HG02763 (cell line): ENCODE measurements around the gene C1orf21.

Experiments used
- ATAC-seq: cut with Tn5 transposase; IDR thresholded peaks from one replicate; pipeline ENCODE4 v1.9.1; 2021; ENCODE audit warnings: mild to moderate bottlenecking, moderate library complexity; ENCODE audit not compliant: unreplicated experiment

The C1orf21 gene

DNA sequence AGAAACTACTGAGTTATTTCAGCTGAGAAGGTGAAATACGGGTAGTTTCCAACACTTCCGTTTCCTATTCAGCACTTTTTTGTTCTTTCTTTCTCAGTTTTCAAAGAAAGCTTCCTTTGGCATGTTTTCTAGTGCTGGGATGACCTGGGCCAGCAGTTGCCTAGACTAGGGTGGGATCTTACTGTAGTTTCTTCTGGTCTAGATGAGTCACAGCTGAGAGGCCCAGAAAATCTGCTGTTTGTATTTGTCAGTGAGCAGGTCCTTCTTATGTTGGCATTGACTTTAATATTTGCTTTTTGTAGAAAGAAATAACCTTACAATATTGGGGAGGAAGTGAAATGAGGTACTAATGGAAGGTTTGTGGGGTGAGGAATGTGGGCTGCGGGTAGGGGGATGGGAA lies 22.2 kb downstream of the C1orf21 start:
- ATAC-seq, result no peak

DNA sequence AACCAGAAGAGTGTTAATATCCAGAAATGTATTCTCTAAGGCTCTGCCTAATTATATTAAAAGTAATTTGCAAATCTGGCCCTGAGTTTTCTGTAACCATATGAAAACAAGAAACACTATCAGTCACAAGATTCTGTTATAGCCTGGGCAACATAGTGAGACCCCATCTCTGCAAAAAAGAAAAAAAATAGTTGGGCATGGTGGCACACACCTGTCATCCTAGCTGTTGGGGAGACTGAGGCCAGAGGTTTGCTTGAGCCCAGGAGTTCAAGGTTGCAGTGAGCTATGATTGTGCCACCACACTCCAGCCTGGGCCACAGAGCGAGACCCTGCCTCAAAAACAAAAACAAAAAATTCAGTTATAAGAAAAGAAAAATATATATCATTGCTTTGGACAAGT lies 25.6 kb downstream of the C1orf21 start:
- ATAC-seq, result no peak

DNA sequence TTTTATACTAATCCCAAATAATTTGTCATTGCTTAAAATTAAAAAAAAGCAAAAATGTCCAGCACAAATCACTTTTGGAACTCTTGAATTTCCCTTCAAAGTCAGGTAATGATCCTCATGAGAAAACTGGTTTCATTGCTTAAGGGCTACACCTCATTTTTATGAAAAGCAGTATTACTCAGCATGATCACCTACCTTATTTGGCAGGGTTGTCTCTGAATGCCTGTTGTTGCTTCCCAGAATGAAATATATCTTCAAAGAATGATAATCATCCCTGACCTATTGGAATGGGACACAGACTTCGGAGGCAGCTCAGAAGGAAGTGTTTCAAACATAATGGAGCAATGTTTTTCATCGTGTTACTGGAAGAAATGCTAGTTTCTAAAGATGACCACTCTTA lies 29.7 kb downstream of the C1orf21 start:
- ATAC-seq, result no peak

DNA sequence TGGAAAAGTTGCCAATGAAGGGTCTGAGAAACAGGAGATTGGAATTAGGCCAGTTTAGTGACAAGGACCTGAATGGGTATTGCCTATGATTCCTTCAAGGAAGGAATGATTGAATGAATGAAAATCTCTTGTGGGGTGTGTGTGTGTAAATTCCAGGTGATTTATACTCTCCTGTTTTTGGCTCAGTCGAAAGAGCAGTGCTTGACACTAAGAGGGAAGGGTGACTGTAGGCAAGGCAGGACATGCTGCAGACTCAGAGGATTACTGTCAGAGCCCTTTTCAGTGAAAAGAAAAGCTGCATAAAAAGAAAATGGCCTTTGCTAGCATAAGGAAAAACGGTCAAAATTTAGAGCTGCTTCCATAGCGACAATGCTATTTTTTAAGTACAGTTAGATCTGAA lies 30.1 kb downstream of the C1orf21 start:
- ATAC-seq, result no peak

DNA sequence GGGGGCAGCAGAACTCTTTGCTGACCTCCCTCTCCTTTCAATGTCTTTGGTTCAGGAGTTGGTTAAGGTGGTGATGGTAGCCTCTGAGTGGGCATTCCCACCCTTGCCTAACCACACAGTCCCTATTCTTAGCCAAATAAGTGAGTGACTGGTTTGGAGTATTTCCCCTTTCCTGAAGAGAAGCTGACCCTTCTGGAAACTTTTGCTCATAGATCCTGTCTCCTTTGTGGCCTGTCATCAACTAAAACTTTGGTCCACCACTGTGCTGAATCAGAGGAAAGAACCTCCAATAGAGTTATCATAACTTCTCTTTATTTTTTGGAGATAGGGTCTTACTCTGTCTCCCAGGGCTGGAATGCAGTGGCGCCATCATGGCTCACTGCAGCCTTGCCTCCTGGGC lies 31.1 kb downstream of the C1orf21 start:
- ATAC-seq, result no peak

DNA sequence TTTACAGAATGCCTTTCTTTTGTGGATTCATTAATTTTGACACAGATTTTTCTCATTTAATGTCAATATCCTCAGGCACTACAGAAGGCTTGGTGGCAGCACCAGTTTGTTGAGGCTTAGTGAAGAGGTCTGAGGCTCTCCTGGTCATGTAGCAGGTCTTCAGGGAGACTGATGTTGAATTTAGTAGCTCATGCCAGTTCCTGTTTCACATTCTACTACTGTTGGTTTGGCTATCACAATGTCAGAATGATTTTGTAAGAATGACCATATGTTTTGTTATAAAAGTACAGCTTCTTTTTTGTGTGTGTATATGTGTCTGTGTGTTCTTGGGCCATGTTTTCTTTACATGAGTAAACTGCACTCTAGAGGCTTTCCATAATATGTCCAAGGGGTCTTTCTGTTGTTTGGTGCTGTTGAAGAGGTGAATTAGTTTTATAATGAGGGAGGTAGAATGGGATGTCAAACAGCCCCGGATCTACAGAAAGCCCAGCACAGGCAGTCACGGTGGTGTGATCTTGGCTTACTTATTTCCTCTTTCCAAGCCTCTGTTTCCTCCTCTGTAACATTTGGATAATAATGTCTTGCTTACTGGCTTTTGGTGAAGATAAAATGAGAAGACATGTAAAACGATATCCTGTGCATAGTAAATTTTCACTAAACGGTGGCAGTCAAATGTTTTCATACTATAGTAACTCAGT lies 32.0 kb downstream of the C1orf21 start:
- ATAC-seq, result no peak

DNA sequence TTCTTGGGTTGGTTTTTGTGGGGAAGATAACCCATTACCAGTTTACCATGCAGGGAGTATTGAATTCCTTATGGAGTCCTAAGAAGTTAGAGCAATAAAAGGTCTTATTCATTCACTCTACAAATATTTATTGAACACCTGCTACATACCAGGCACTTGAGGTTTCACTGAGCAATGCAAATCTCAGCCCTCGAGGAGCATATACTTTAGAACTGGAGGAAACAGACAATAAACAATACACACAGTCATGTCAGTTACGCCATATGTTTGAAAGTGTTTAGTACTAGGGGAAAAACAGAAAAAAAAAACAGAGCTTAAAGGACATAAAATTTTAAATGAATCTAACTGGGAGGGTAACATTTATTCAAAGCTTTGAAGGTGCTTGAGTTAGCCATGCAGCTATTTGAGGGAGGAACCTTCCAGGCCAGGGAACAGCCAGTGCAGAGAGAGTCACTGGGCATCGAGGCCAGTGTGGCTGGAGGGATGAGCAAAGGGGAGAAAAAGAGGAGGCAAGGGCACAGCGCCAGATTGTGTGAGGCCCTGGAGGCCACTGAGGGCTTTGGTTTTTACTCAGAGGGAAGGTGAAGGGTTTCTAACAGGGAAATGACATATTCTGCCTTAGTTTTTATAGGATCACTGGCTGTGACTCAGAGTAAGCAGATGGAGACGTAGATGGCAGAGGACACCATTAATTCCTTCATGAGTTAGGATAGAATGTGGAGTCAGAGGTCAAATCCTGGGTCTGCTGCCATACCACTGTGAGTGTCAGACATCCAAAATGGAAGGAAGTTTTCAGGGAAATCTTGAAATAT lies 32.7 kb downstream of the C1orf21 start:
- ATAC-seq, result no peak

DNA sequence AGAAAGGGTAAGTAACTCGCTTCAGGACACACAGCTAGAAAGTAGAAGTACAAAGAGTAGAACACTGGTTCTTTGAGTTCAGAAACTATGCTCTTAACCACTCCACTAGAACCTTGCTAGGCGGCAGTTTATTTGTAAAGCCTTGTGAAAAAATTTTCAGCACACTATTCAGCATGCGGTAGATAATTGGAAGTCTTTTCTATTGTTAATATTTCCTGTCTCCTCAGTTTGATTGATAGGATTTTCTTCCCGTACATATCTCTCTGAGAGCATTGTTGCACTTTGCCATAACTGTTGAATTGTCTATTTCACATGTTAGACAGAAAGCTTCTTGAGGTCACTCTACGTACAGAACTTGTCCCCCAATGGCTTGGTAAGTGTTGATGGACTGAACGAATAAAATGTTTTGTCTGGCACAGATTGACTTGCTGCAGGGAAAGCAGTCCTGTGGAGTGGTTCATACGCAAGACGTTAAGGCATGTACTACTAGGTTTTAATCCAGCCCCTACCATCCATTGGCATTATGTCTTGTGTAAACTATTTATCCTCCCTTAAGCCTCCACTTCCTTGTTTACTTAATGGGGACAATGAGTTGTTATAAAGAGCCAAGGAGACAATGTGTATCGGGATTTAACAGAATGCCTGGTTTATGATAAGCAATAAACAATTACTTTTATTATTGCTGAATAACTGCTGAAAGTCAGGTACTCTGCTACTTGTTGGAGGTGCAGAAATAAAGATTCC lies 35.8 kb downstream of the C1orf21 start:
- ATAC-seq, result no peak

DNA sequence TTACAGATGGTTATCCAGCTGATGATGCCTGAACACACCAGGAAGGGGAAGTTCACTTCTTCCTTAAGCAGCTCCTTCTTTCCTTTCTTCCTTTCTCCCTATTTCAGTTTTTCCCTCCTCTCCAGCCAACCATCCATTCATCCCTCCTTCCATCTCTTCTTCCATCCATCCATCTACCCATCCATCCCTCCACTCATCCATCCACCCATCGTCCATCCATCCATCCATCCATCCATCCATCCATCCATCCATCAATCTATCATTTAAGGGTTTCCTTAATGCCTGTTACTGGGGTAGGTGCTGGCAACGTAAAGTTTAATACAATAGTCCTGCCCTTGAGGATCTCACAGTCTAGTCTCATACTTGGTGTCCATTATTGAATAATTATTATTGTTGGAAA lies 36.8 kb downstream of the C1orf21 start:
- no peak for ATAC-seq

DNA sequence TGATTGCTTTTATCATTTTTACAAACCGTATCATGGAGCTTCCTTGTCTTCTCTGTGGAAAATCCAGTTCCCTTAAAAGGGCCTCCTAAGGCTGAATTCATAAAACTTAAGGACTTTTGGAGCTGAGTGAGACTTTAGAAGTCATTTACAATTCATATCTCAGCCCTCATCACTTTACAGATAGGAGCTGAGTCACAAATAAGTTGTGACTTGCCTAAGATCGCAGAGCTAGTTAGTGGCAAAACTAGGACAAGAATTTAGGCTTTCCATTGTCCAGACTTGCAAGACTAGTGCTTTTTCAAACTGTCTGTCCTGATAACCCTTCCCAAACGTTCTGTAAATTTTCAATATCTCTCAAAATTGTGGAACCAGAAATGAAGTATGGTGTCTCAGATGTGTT lies 37.3 kb downstream of the C1orf21 start:
- ATAC-seq, result no peak

DNA sequence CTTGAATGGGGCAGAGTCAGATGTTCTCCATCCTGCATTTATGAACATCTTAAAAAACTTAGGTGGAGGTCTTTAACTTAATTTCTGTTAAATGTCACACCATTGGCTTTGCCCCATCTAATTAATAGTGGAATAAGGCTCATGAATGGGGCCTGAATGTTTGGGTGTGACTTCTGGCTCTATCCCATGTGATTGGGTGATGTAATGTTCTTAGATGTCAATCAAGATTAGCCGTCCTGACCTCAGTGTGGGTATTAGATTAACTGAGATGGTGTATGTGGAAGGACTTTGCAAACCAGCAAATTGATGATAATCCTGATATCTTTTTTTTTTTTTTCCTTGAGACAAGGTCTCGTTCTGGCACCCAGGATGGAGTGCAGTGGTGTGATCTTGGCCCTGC lies 38.1 kb downstream of the C1orf21 start:
- no peak for ATAC-seq

DNA sequence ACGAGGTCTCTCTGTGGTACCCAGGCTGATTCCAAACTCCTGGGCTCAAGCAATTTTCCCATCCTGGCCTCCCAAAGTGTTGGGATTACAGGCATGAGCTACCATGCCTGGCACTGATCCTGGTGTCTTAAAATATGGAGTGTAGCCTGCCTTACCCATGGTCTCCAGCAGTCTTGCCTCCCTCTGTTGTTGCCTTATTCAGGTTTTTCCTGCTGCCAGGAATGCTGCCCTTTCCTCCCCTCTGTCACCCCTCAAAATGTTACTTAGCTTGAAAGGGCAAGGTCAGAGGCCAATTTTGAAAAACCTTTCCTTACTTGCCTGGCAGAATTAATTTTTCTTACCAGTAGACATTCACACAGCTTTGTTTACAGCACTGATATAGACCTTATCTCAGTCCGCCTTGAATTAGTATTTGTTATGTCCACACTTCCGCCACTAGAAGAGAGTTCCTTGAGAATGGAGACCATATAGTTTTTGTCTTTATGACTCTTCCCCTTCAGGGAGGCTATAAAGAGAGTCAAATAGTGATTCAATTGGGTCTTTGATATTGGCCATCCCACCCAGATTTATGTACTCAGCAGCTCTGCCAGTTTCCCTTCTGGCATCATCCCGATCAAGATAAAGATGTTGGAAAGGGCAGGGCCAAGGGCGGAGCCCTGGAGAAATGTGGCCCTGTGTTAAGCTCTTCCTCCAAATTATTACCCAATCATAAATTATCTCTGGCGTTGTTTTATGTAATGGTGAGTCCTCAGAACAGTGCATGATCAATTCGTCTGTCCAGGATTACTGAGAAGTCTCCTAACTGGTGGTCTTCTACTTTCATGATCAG lies 38.8 kb downstream of the C1orf21 start:
- no peak for ATAC-seq

DNA sequence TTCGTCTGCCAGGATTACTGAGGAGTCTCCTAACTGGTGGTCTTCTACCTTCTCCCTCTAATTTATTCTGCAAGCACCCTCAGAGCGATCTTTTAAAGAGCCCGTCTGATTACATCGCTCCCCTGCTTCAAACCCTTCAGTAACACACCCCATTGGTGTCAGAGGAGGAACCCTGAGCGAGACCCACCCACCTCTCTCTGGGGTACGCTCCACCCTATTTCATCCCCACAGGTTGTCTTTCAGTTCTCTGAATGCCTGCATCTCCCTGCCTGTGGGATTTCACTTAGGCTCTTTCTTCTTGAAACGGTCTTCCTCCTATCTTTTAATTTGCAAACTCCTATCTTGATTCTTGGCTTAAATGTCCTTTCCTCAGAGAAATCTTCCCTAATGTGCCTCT lies 39.4 kb downstream of the C1orf21 start:
- no peak for ATAC-seq

DNA sequence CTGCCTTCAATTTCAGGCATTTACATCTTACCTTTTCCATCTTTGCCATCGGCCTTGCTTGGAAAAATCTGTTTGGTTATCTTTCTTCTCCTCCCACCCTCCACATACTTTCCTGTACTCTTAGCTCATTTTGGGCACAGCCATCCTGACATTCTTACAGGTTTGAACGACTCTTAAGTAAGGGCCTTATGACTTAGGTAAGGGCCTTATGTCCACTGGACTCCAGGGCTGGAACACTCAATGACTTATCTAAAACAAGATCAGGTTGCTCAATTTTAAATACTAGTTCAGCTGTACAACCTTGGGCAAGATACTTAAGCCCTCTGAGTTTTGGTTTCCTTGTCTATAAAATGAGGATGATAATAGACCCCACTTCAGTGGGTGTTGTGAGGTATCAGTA lies 40.9 kb downstream of the C1orf21 start:
- ATAC-seq, result no peak

DNA sequence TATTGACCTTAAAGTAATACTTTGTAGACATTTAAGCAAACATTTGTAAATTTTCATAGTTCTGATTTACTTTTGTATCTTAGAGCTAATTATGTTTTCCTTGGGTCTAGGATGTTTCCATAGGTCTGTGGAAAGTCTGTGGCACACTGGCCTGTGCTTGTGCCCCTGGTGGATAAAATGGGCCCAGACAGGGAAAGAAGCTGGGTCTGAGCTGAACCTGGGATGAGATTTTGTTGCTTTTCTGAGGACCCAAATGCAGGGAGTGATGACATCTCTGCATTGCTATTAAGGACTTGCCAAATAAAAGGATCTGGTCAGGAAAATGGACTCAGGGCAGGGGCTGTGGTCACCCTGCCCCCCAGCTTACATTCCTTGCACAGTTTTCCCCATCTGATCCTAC lies 41.8 kb downstream of the C1orf21 start:
- no peak for ATAC-seq

DNA sequence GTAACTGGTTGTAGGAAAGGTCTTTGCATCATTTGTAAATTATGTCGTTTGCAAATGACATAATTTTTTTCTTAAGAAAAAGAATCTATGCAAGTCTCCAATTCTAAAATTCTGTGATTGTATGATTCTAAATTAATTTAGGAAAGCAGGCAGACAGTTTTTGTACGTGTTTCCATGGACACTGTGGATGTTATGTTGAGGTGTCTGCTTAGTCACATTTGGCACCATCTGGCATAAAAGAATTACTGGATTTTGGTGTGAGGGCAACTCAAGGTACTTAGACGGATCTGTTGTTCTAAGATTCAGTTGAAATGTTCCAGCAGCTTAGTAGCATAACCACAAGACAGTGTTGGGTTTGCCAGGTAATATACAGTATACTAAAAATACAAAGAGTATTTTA lies 42.5 kb downstream of the C1orf21 start:
- ATAC-seq, result no peak

DNA sequence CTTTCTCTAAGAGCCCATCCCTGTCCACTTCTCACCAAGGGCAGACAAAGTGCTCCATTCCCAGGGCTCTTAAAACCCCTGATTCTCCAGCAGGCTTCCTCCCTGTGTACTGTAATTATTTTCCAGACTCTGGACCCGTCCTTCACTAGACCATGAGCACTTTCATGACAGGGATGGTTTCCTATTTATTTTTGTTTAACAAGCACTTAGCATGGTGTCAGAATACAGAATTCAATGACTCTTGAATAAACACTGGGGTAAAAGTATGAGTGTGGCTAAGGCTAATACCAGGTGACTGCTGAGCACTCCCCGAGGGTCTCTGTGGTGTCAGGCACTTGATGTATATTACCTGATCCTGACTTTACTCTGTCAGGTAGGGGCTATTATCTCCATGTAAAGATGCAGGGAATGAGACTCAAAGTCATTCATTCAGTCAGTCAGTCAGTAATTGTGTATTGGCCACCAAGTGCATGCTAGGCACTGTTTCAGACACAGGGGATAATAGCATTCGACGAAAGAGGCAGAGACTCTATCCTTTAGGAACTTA lies 47.2 kb downstream of the C1orf21 start:
- no peak for ATAC-seq

DNA sequence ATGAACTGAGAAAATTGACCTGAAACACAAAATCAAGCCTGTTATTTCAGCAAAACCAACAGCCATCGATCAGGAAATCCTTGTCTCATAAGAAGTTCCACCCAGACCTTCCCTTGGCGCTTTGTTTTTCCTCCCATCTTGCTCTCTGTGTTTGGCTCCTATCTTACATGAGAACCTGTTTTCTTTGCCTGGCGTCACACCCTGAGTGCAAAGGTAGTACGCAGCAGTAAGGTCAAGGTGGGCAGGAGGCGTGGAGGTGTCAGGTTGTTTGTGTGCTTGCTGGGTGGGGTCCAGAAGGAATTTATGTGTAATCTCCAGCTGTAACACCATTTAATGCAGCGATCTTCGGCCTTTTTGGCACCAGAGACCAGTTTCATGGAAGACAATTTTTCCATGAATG lies 50.5 kb downstream of the C1orf21 start:
- no peak for ATAC-seq

DNA sequence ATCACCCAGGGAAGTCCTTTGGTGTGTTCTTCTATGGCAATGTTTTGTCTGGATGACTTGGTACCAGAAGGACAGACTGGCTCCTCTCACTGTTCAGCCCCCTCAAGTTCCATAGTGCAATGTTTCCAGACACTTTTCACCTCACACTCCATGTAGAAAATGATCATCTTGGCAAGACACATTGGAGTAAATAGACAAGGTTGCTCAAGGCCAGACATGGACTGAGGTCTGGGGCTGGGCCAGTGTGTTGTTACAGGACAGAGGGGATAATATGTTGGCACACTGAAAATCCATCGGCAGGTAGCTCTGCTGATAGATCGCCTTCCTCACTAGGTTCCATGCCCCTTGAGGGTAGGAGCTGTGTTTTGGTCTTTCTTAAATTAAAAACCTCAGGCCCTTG lies 51.5 kb downstream of the C1orf21 start:
- no peak for ATAC-seq

DNA sequence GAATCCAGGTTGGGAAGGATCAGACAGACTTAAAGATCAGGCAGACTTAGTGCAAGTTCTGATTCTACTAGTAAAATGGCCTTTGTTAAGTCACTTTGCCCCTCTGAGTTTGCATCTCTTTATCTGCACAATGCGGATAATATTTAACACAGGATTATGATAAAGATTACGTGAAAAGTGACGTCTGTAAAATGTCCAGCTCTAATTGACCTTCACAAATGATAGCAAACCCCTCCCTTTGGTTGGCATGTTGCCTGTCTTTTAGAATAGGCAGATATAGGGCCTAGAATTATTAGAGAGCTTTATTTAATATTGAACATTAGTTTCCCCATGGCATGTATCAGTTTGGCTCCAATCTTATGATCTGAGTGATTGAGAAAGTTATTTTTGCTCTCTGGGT lies 55.4 kb downstream of the C1orf21 start:
- no peak for ATAC-seq

DNA sequence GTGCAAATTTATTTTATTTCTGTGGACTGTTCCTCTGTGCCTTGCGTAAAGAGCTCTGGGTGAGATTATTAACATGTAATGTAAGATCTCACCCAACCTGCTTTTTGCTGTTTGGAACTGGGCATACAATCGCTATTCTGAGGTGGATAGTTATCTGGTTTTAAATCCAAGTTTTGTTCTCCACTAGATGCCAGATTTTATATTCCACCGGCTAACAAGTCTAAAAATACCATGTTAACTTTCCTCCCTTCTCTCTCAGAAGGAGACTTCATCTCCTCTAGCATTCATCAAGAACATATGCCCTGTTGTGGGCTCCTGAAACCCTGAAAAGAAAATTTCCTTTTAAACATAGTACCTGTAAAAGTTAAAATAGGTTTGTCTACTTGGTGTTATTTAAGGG lies 56.4 kb downstream of the C1orf21 start:
- no peak for ATAC-seq
